ENCODE data around the gene ANK2.

Gene ANK2

DNA sequence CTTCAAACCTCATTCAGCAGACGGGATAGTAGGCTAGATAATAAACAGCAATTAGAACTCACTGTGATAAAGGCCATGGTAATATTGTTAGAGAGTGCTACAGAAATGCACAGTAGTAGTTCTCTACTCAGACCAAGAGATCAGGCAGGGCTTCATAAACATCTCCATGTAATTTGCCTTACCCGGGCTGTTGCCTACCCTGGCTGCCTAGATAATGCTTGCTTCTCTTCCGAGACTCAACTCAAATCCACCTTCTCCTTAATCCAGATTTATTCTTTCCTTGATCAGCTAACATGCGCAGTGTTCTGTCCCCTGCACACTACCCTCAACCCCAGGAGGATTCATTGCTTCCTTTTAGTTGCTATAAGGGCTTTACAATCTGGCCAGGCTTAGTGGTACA is 21.8 kb downstream of the ANK2 start:
- Histone ChIP-seq H3K27ac (ENCODE audit: low read length) (no peak overlapping the region), H3K4me3 (ENCODE audit: low read depth in 1 of 2, low read length in 2 of 2) (no peak overlapping the region), H3K9me3 (ENCODE audit: insufficient read depth, low read length, severe bottlenecking) (no peaks in the 10 kb centered on the region), H4K20me1 (ENCODE audit: insufficient read depth, low read length) (no peaks in the 10 kb centered on the region), H3K4me2 (ENCODE audit: insufficient read depth, low read length) (no peak overlapping the region), H3K4me1 (ENCODE audit: insufficient read depth, low read length) (no peaks in the 10 kb centered on the region), H3K9ac (ENCODE audit: low read depth, low read length) (no peak overlapping the region), H2AFZ (ENCODE audit: low read depth, low read length) (no peak overlapping the region), H3K27me3 (ENCODE audit: insufficient read depth, low read length, poor library complexity) (no peaks in the 10 kb centered on the region), H3K36me3 (ENCODE audit: insufficient read depth, low read length) (no peaks in the 10 kb centered on the region), H3K79me2 (ENCODE audit: insufficient read depth, low read length) (no peaks in the 10 kb centered on the region)
- TF ChIP-seq EZH2 (IDR thresholded peaks at IDR 0.05; ENCODE audit: borderline replicate concordance, low read depth, low read length, severe bottlenecking), result no peak
- TF ChIP-seq, protein P1, sequence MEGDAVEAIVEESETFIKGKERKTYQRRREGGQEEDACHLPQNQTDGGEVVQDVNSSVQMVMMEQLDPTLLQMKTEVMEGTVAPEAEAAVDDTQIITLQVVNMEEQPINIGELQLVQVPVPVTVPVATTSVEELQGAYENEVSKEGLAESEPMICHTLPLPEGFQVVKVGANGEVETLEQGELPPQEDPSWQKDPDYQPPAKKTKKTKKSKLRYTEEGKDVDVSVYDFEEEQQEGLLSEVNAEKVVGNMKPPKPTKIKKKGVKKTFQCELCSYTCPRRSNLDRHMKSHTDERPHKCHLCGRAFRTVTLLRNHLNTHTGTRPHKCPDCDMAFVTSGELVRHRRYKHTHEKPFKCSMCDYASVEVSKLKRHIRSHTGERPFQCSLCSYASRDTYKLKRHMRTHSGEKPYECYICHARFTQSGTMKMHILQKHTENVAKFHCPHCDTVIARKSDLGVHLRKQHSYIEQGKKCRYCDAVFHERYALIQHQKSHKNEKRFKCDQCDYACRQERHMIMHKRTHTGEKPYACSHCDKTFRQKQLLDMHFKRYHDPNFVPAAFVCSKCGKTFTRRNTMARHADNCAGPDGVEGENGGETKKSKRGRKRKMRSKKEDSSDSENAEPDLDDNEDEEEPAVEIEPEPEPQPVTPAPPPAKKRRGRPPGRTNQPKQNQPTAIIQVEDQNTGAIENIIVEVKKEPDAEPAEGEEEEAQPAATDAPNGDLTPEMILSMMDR (IDR thresholded peaks at IDR 0.05; ENCODE audit: borderline replicate concordance, extremely low read depth, low read length, poor library complexity, severe bottlenecking), result no peak
- DNase-seq, result no peak
- no peak for ATAC-seq (ENCODE audit: insufficient read depth, low read depth)

DNA sequence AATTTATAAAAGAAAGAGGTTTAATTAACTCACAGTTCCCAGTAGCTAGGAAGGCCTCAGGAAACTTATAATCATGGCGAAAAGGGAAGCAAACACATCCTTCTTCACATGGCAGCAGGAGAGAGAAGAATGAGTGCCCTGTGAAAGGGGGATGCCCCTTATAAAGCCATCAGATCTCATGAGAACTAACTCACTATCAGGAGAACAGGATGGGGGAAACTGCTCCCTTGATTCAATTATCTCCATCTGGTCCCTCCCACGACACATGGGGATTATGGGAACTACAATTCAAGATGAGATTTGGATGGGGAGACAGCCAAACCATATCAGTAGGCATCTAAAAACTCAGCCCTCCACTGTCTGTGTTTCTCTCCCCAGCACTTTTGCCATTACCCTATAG is 22.4 kb downstream of the ANK2 start:
- no peak overlapping the region for H3K4me3 ChIP-seq (ENCODE audit: low read depth in 1 of 2, low read length in 2 of 2)
- H3K4me1 ChIP-seq (ENCODE audit: insufficient read depth, low read length), result no peaks in the 10 kb centered on the region
- no peaks in the 10 kb centered on the region for H3K27me3 ChIP-seq (ENCODE audit: insufficient read depth, low read length, poor library complexity)
- TF ChIP-seq, protein P1 (IDR thresholded peaks at IDR 0.05; ENCODE audit: borderline replicate concordance, extremely low read depth, low read length, poor library complexity, severe bottlenecking), result no peak
- no peak for TF ChIP-seq EZH2 (IDR thresholded peaks at IDR 0.05; ENCODE audit: borderline replicate concordance, low read depth, low read length, severe bottlenecking)
- no peak overlapping the region for H3K9ac ChIP-seq (ENCODE audit: low read depth, low read length)
- H2AFZ ChIP-seq (ENCODE audit: low read depth, low read length), result no peak overlapping the region
- H3K27ac ChIP-seq (ENCODE audit: low read length), result no peak overlapping the region
- ATAC-seq (ENCODE audit: insufficient read depth, low read depth) (no peak), DNase-seq (no peak)
- H3K36me3 ChIP-seq (ENCODE audit: insufficient read depth, low read length), result no peaks in the 10 kb centered on the region
- H4K20me1 ChIP-seq (ENCODE audit: insufficient read depth, low read length), result no peaks in the 10 kb centered on the region
- H3K9me3 ChIP-seq (ENCODE audit: insufficient read depth, low read length, severe bottlenecking), result no peaks in the 10 kb centered on the region
- no peaks in the 10 kb centered on the region for H3K79me2 ChIP-seq (ENCODE audit: insufficient read depth, low read length)
- no peak overlapping the region for H3K4me2 ChIP-seq (ENCODE audit: insufficient read depth, low read length)

DNA sequence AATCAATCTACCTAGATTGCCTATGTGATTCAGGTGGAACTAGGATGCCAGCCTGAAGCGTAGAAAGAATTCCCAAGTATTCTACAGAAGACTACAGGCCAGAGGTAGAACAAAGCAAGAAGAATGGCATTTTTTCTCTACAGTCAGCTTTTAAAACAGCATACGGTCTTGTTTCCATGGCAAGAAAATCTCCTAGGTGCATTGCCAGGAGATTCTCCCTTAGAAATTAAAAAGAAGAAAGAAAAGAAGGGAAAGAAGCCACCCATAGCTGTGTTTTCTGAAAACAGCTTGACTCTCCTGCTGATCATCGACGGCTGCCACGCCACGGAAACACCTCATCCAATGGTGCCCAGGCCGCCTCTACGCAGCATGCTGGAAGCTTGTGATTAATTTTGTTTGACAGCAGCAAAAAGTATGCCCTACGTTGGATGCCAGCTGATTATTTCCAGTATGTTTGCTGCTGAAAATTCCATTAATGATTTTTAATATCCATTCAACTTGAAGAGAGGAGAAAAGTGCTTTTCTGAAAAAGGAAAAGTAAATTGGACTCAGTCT is 24.1 kb downstream of the ANK2 start:
- Histone ChIP-seq H3K9me3 (ENCODE audit: insufficient read depth, low read length, severe bottlenecking) (no peaks in the 10 kb centered on the region), H3K27ac (ENCODE audit: low read length) (no peak overlapping the region), H3K36me3 (ENCODE audit: insufficient read depth, low read length) (no peaks in the 10 kb centered on the region), H3K4me3 (ENCODE audit: low read depth in 1 of 2, low read length in 2 of 2) (no peak overlapping the region), H3K79me2 (ENCODE audit: insufficient read depth, low read length) (no peaks in the 10 kb centered on the region), H3K4me1 (ENCODE audit: insufficient read depth, low read length) (no peaks in the 10 kb centered on the region), H4K20me1 (ENCODE audit: insufficient read depth, low read length) (no peaks in the 10 kb centered on the region), H3K27me3 (ENCODE audit: insufficient read depth, low read length, poor library complexity) (no peaks in the 10 kb centered on the region), H2AFZ (ENCODE audit: low read depth, low read length) (no peak overlapping the region), H3K9ac (ENCODE audit: low read depth, low read length) (no peak overlapping the region), H3K4me2 (ENCODE audit: insufficient read depth, low read length) (no peak overlapping the region)
- DNase-seq (no peak), ATAC-seq (ENCODE audit: insufficient read depth, low read depth) (no peak)
- TF ChIP-seq, protein P1 (IDR thresholded peaks at IDR 0.05; ENCODE audit: borderline replicate concordance, extremely low read depth, low read length, poor library complexity, severe bottlenecking), result no peak
- TF ChIP-seq EZH2 (IDR thresholded peaks at IDR 0.05; ENCODE audit: borderline replicate concordance, low read depth, low read length, severe bottlenecking), result no peak

DNA sequence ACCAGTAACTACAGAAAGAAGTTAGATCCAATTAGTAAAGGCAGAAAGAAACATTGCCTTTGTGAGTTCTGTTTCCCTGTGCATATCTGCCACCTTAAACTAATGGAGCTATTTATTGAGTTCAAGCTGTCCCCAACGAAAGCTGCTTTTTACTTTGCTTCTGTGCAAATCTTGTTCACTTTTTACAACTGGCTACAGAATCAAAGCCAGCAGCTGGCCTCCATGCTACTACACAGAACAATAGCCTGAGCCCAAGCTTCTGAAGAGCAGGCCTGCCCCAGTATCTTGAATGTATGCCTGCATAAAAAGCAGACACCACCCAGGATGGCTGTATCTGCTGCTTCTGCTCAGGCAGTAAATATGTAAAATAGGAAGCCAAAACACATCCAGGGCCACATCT is 28.1 kb downstream of the ANK2 start:
- H3K4me1 ChIP-seq (ENCODE audit: insufficient read depth, low read length), result no peaks in the 10 kb centered on the region
- H3K4me2 ChIP-seq (ENCODE audit: insufficient read depth, low read length), result no peak overlapping the region
- no peak overlapping the region for H2AFZ ChIP-seq (ENCODE audit: low read depth, low read length)
- TF ChIP-seq, protein P1 (IDR thresholded peaks at IDR 0.05; ENCODE audit: borderline replicate concordance, extremely low read depth, low read length, poor library complexity, severe bottlenecking), result no peak
- TF ChIP-seq EZH2 (IDR thresholded peaks at IDR 0.05; ENCODE audit: borderline replicate concordance, low read depth, low read length, severe bottlenecking), result no peak
- no peak for ATAC-seq (ENCODE audit: insufficient read depth, low read depth)
- H3K9ac ChIP-seq (ENCODE audit: low read depth, low read length), result no peak overlapping the region
- no peak overlapping the region for H3K27ac ChIP-seq (ENCODE audit: low read length)
- H3K4me3 ChIP-seq (ENCODE audit: low read depth in 1 of 2, low read length in 2 of 2), result no peak overlapping the region
- no peak for DNase-seq
- H3K9me3 ChIP-seq (ENCODE audit: insufficient read depth, low read length, severe bottlenecking), result no peaks in the 10 kb centered on the region
- no peaks in the 10 kb centered on the region for H4K20me1 ChIP-seq (ENCODE audit: insufficient read depth, low read length)
- no peaks in the 10 kb centered on the region for H3K27me3 ChIP-seq (ENCODE audit: insufficient read depth, low read length, poor library complexity)
- no peaks in the 10 kb centered on the region for H3K79me2 ChIP-seq (ENCODE audit: insufficient read depth, low read length)
- no peaks in the 10 kb centered on the region for H3K36me3 ChIP-seq (ENCODE audit: insufficient read depth, low read length)
